SK-N-SH (cell line): ENCODE results near the gene HHAT. TPM values are rescaled to one million over a fixed set of nuclear protein-coding genes. Genes with fewer than 3 reads are reported as not detected.

ENCODE experiments used
- CTCF ChIA-PET: fragments of 300-600, 350-600 bp; formaldehyde crosslinking; extraction: SDS; loops from one replicate; lab custom pipeline; 2021; lab: Yijun Ruan, JAX
- POLR2A ChIA-PET: fragments of 350-600 bp; sonication (Branson Sonifier 250); formaldehyde crosslinking; extraction: SDS; loops from one replicate; lab custom pipeline; 2020; ENCODE audit warnings: antibody characterized with exemption, inconsistent platforms; lab: Yijun Ruan, JAX
- DNase-seq: peaks from one replicate; pipeline ENCODE4 v3.0.0; 2012
- H2AFZ ChIP-seq: fragments of 200-600 bp; sonication (generic); 2 replicates; pipeline ENCODE4 v1.8.1; 2016; ENCODE audit warnings: antibody characterized with exemption, mild to moderate bottlenecking, low read depth
- H3F3A ChIP-seq: fragments of 200-600 bp; sonication (generic); replicated peaks from 2 replicates; pipeline ENCODE3; 2016; ENCODE audit warnings: antibody characterized with exemption, mild to moderate bottlenecking; ENCODE audit not compliant: insufficient read depth
- H3K27ac ChIP-seq, 2 experiments: fragments of 200-500 bp in 1 of 2; fragments of 200-600 bp in 1 of 2; sonication (Bioruptor generic) in 1 of 2; sonication (generic), shearing (Covaris generic) in 1 of 2; 2 replicates each; pipeline versions ENCODE4 v1.5.1 to v1.6.1; 2014 to 2016; ENCODE audit warnings: low read depth in 2 of 2, inconsistent platforms in 1 of 2, low read length in 1 of 2, mild to moderate bottlenecking in 1 of 2, mixed read lengths in 1 of 2
- H3K27me3 ChIP-seq: fragments of 200-600 bp; sonication (generic), shearing (Covaris generic); 2 replicates; pipeline ENCODE4 v1.6.1; 2016; ENCODE audit warnings: mixed run types; ENCODE audit not compliant: insufficient read depth
- H3K36me3 ChIP-seq, 2 experiments: fragments of 200-500 bp in 1 of 2; fragments of 200-600 bp in 1 of 2; sonication (Bioruptor generic) in 1 of 2; sonication (generic) in 1 of 2; replicated peaks in 1 of 2; 2 replicates each; pipeline versions ENCODE3 to v1.5.1; 2014 to 2016; ENCODE audit warnings: low read length in 1 of 2, mild to moderate bottlenecking in 1 of 2; ENCODE audit not compliant: insufficient read depth in 2 of 2, control insufficient read depth in 1 of 2
- H3K4me1 ChIP-seq, 2 experiments: fragments of 200-500 bp in 1 of 2; fragments of 200-600 bp in 1 of 2; sonication (Bioruptor generic) in 1 of 2; sonication (generic), shearing (Covaris generic) in 1 of 2; 2 replicates each; pipeline versions ENCODE4 v1.5.1 to v1.6.1; 2014 to 2016; ENCODE audit warnings: low read depth in 1 of 2, low read length in 1 of 2, mixed run types in 1 of 2; ENCODE audit not compliant: insufficient read depth in 2 of 2, control insufficient read depth in 1 of 2
- H3K4me2 ChIP-seq: fragments of 200-600 bp; sonication (generic), shearing (Covaris generic); 2 replicates; pipeline ENCODE4 v1.6.1; 2017; ENCODE audit warnings: mixed run types
- H3K4me3 ChIP-seq, 2 experiments: fragments of 200-500 bp in 1 of 2; fragments of 200-600 bp in 1 of 2; sonication (Bioruptor generic) in 1 of 2; sonication (generic), shearing (Covaris generic) in 1 of 2; 2 replicates each; pipeline versions ENCODE4 v1.5.1 to v1.8.1; 2014 to 2016; ENCODE audit warnings: low read depth in 2 of 2, inconsistent platforms in 1 of 2, low read length in 1 of 2, mild to moderate bottlenecking in 1 of 2, mixed read lengths in 1 of 2, moderate library complexity in 1 of 2
- H3K79me2 ChIP-seq: fragments of 200-600 bp; sonication (generic); 2 replicates; pipeline ENCODE4 v1.8.1; 2017; ENCODE audit warnings: mild to moderate bottlenecking; ENCODE audit not compliant: insufficient read depth
- H3K9ac ChIP-seq: fragments of 200-600 bp; sonication (generic); 2 replicates; pipeline ENCODE4 v1.6.1; 2017; ENCODE audit warnings: mixed run types
- H3K9me2 ChIP-seq: fragments of 200-600 bp; sonication (generic); 2 replicates; pipeline ENCODE4 v1.6.1; 2017; ENCODE audit warnings: mixed run types
- H3K9me3 ChIP-seq: fragments of 200-600 bp; sonication (generic); 2 replicates; pipeline ENCODE4 v1.6.1; 2017; ENCODE audit warnings: mixed run types, mild to moderate bottlenecking, moderate library complexity
- H4K20me1 ChIP-seq: fragments of 200-600 bp; sonication (generic); 2 replicates; pipeline ENCODE4 v1.6.1; 2017; ENCODE audit warnings: mild to moderate bottlenecking, mixed run types; ENCODE audit not compliant: insufficient read depth
- ELF1 ChIP-seq: IDR thresholded peaks from 2 replicates; pipeline ENCODE4 v1.4.0; 2012
- EP300 ChIP-seq, 2 experiments: IDR thresholded peaks; 2 replicates each; pipeline versions ENCODE4 v1.4.0 to v1.6.1; 2012; ENCODE audit warnings: borderline replicate concordance in 1 of 2, low read depth in 1 of 2, low read length in 1 of 2
- JUND ChIP-seq: IDR thresholded peaks from 2 replicates; pipeline ENCODE4 v1.4.0; 2012
- MEF2A ChIP-seq: IDR thresholded peaks from 2 replicates; pipeline ENCODE4 v1.4.0; 2012; ENCODE audit warnings: low read depth, borderline replicate concordance
- NFIC ChIP-seq: IDR thresholded peaks from 2 replicates; pipeline ENCODE4 v1.4.0; 2012; ENCODE audit warnings: borderline replicate concordance
- NRF1 ChIP-seq: IDR thresholded peaks from 2 replicates; pipeline ENCODE4 v1.6.1; 2012; ENCODE audit warnings: low read depth, mild to moderate bottlenecking, low read length
- POLR2AphosphoS5 ChIP-seq: IDR thresholded peaks from 2 replicates; pipeline ENCODE4 v1.6.1; 2012; ENCODE audit warnings: low read depth, low read length
- RCOR1 ChIP-seq: fragments of 150-350 bp; IDR thresholded peaks from 2 replicates; pipeline ENCODE4 v1.6.1; 2017; ENCODE audit warnings: antibody characterized with exemption, low read length
- SMC3 ChIP-seq: IDR thresholded peaks from 2 replicates; pipeline ENCODE4 v1.6.1; 2012; ENCODE audit warnings: low read depth, low read length, improper control_type of control experiment
- TAF1 ChIP-seq: IDR thresholded peaks from 2 replicates; pipeline ENCODE4 v1.6.1; 2012; ENCODE audit warnings: low read depth, mild to moderate bottlenecking, low read length, moderate library complexity, borderline replicate concordance
- TCF12 ChIP-seq: IDR thresholded peaks from 2 replicates; pipeline ENCODE4 v1.4.0; 2012
- TEAD4 ChIP-seq: IDR thresholded peaks from 2 replicates; pipeline ENCODE4 v1.4.0; 2012; ENCODE audit warnings: mild to moderate bottlenecking, borderline replicate concordance; ENCODE audit not compliant: insufficient read depth
- YY1 ChIP-seq: IDR thresholded peaks from 2 replicates; pipeline ENCODE4 v1.4.0; 2012; ENCODE audit warnings: low read depth, mild to moderate bottlenecking
- WGBS: methylation state at CpG from one replicate; pipeline ENCODE4 v1.1.6; 2017; ENCODE audit warnings: low lambda C conversion rate; 5-methylcytosine and 5-hydroxymethylcytosine counted together
- polyA plus RNA-seq, 3 experiments: library from polyadenylated mRNA; depleted of rRNA; stranded (reverse); fragments of >200 nt; gene quantifications; 2 replicates each; pipeline ENCODE4 v1.2.3, GENCODE V29; 2012
- TF ChIP-seq, protein P1 (sequence below): fragments of 150-350 bp; IDR thresholded peaks from 2 replicates; pipeline ENCODE4 v1.6.1; 2017; ENCODE audit warnings: antibody characterized with exemption, low read length, low read depth, borderline replicate concordance
- TF ChIP-seq, protein P2 (sequence below): IDR thresholded peaks from 2 replicates; pipeline ENCODE4; 2012
- TF ChIP-seq, protein P3 (sequence below): IDR thresholded peaks from 2 replicates; pipeline ENCODE4 v1.6.1; 2012; ENCODE audit warnings: mild to moderate bottlenecking, low read depth, low read length, moderate library complexity
- TF ChIP-seq, protein P4 (sequence below): fragments of 150-350 bp; IDR thresholded peaks from 2 replicates; pipeline ENCODE4 v1.6.1; 2016; ENCODE audit warnings: mild to moderate bottlenecking, low read depth, low read length
- TF ChIP-seq, protein P5 (sequence below): IDR thresholded peaks from 2 replicates; pipeline ENCODE4 v1.4.0; 2012; ENCODE audit warnings: low read depth

HHAT gene
- polyA plus RNA-seq, 1 of the 3 experiments (the other 2 are of a cell fraction) = 8.1 TPM

DNA sequence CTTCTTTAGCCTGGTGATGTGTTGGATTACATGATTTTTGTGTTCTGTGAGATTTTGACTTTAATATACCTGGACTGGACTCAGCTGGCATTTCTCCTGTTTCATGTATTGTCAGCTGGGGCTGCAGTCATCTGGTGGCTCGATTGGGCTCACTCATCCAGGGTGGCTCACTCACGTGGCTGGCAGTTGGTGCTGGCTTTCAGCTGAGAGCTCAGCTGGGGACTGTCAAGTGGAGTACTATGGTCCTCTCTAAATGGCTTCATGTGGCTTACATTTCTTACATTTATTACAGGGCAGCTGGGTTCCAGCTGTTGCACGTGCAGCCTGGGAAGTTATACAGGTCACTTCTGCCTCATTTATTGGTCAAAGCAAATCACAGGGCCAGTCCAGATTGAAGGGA lies 22.8 kb downstream of the HHAT start:
- peaks cover 0 to 9% of the 10 kb centered on the region in 2 experiments; a peak in 1 of 4 replicates for H3K4me1 ChIP-seq

More for the DNA sequence above, 22.8 kb downstream of the HHAT start:
- DNase-seq = no peak
- Histone ChIP-seq H3K36me3 (no peaks in the 10 kb centered on the region), H3K4me3 (no peak overlapping the region), H2AFZ (no peak overlapping the region), H3K27me3 (no peaks in the 10 kb centered on the region), H3K4me2 (no peak overlapping the region), H3F3A (no peaks in the 10 kb centered on the region), H3K79me2 (no peaks in the 10 kb centered on the region), H3K9ac (no peak overlapping the region), H4K20me1 (no peaks in the 10 kb centered on the region), H3K27ac (no peak overlapping the region), H3K9me3 (no peaks in the 10 kb centered on the region), H3K9me2 (no peaks in the 10 kb centered on the region)
- ChIA-PET CTCF (interaction anchor here (0.9 to 4.0 kb wide), 4 partner anchors 9 to 784 kb away, joined by 3 to 22 read pairs (median 4); no protein-coding TSS in a partner anchor), POLR2A (interaction anchor here (0.6 kb wide), 1 partner anchor 22 kb away, joined by 4 read pairs; no protein-coding TSS in a partner anchor)
- WGBS = 50% methylated on average over 3 of the region's 3 CpGs
- TF ChIP-seq JUND (no peak), MEF2A (no peak), ELF1 (no peak), SMC3 (no peak), EP300 (IDR thresholded peaks at IDR 0.05; ENCODE audit: borderline replicate concordance in 1 of 2, low read depth in 1 of 2, low read length in 1 of 2) (no peak), NFIC (no peak), YY1 (no peak), POLR2AphosphoS5 (no peak), NRF1 (no peak), TEAD4 (no peak), TAF1 (no peak), RCOR1 (no peak), TCF12 (no peak)
- TF ChIP-seq, protein P1, sequence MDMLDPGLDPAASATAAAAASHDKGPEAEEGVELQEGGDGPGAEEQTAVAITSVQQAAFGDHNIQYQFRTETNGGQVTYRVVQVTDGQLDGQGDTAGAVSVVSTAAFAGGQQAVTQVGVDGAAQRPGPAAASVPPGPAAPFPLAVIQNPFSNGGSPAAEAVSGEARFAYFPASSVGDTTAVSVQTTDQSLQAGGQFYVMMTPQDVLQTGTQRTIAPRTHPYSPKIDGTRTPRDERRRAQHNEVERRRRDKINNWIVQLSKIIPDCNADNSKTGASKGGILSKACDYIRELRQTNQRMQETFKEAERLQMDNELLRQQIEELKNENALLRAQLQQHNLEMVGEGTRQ = no peak
- TF ChIP-seq, protein P2, sequence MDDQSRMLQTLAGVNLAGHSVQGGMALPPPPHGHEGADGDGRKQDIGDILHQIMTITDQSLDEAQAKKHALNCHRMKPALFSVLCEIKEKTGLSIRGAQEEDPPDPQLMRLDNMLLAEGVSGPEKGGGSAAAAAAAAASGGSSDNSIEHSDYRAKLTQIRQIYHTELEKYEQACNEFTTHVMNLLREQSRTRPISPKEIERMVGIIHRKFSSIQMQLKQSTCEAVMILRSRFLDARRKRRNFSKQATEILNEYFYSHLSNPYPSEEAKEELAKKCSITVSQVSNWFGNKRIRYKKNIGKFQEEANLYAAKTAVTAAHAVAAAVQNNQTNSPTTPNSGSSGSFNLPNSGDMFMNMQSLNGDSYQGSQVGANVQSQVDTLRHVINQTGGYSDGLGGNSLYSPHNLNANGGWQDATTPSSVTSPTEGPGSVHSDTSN = no peak
- TF ChIP-seq, protein P3, sequence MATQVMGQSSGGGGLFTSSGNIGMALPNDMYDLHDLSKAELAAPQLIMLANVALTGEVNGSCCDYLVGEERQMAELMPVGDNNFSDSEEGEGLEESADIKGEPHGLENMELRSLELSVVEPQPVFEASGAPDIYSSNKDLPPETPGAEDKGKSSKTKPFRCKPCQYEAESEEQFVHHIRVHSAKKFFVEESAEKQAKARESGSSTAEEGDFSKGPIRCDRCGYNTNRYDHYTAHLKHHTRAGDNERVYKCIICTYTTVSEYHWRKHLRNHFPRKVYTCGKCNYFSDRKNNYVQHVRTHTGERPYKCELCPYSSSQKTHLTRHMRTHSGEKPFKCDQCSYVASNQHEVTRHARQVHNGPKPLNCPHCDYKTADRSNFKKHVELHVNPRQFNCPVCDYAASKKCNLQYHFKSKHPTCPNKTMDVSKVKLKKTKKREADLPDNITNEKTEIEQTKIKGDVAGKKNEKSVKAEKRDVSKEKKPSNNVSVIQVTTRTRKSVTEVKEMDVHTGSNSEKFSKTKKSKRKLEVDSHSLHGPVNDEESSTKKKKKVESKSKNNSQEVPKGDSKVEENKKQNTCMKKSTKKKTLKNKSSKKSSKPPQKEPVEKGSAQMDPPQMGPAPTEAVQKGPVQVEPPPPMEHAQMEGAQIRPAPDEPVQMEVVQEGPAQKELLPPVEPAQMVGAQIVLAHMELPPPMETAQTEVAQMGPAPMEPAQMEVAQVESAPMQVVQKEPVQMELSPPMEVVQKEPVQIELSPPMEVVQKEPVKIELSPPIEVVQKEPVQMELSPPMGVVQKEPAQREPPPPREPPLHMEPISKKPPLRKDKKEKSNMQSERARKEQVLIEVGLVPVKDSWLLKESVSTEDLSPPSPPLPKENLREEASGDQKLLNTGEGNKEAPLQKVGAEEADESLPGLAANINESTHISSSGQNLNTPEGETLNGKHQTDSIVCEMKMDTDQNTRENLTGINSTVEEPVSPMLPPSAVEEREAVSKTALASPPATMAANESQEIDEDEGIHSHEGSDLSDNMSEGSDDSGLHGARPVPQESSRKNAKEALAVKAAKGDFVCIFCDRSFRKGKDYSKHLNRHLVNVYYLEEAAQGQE = no peak
- TF ChIP-seq, protein P4, sequence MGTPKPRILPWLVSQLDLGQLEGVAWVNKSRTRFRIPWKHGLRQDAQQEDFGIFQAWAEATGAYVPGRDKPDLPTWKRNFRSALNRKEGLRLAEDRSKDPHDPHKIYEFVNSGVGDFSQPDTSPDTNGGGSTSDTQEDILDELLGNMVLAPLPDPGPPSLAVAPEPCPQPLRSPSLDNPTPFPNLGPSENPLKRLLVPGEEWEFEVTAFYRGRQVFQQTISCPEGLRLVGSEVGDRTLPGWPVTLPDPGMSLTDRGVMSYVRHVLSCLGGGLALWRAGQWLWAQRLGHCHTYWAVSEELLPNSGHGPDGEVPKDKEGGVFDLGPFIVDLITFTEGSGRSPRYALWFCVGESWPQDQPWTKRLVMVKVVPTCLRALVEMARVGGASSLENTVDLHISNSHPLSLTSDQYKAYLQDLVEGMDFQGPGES = no peak
- TF ChIP-seq, protein P5, sequence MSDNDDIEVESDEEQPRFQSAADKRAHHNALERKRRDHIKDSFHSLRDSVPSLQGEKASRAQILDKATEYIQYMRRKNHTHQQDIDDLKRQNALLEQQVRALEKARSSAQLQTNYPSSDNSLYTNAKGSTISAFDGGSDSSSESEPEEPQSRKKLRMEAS = no peak
